ENCODE data around the gene DLG1. TPM values are rescaled to one million over a fixed set of nuclear protein-coding genes. Genes with fewer than 3 reads are reported as not detected.

Gene DLG1
- total RNA-seq, 4 donors from 2014 or later: 49.6 to 78.9 (median 76.2) TPM

GRCh38 chr3:197258168-197258755, 40.1 kb downstream of the DLG1 start:
- TF ChIP-seq CTCF (IDR thresholded peaks at IDR 0.05; ENCODE audit: low read depth): no peak

GRCh38 chr3:197257711-197258110, 40.7 kb downstream of the DLG1 start:
- TF ChIP-seq CTCF (IDR thresholded peaks at IDR 0.05; ENCODE audit: low read depth): no peak

GRCh38 chr3:197256836-197257444, 41.5 kb downstream of the DLG1 start:
- TF ChIP-seq CTCF (IDR thresholded peaks at IDR 0.05; ENCODE audit: low read depth): no peak

- TF ChIP-seq CTCF (IDR thresholded peaks at IDR 0.05; ENCODE audit: low read depth): no peak
These were observed 42.3 kb downstream of the DLG1 start for GRCh38 chr3:197256104-197256503.

- TF ChIP-seq CTCF (IDR thresholded peaks at IDR 0.05; ENCODE audit: low read depth): no peak
These were observed 45.0 kb downstream of the DLG1 start for GRCh38 chr3:197253238-197253947.

- TF ChIP-seq CTCF (IDR thresholded peaks at IDR 0.05; ENCODE audit: low read depth): no peak
These were observed 48.9 kb downstream of the DLG1 start for GRCh38 chr3:197249542-197249941.

- no peak for TF ChIP-seq CTCF (IDR thresholded peaks at IDR 0.05; ENCODE audit: low read depth)
These were observed 50.1 kb downstream of the DLG1 start for GRCh38 chr3:197248341-197248740.

All from subcutaneous adipose tissue (tissue), 4 donors.